Stimulated activated memory B cell treated with anti-CD40 and anti-IgM and Interleukin-4, amounts not matched to agents 10 μg/mL and 1 μg/mL and 100 μg/mL, for 72 hours (primary cell): ENCODE results near the gene RANBP17.

ENCODE experiments used
- ATAC-seq: fragments of 150-1000 bp; cut with Tn5 transposase; 2 replicates; pipeline ENCODE4 v1.10.0; 2021
- H3K27ac Mint-ChIP-seq: one replicate; pipeline ENCODE4 v1.8.0; 2022; ENCODE audit warnings: mild to moderate bottlenecking, mixed read lengths
- H3K27me3 Mint-ChIP-seq: one replicate; pipeline ENCODE4 v1.8.0; 2022; ENCODE audit warnings: mixed read lengths
- H3K36me3 Mint-ChIP-seq: one replicate; pipeline ENCODE4 v1.8.0; 2022; ENCODE audit warnings: mixed read lengths
- H3K4me1 Mint-ChIP-seq: one replicate; pipeline ENCODE4 v1.8.0; 2022; ENCODE audit warnings: mixed read lengths
- H3K4me3 Mint-ChIP-seq: one replicate; pipeline ENCODE4 v1.8.0; 2022; ENCODE audit warnings: mild to moderate bottlenecking, moderate library complexity, mixed read lengths
- H3K9me3 Mint-ChIP-seq: one replicate; pipeline ENCODE4 v1.8.0; 2022; ENCODE audit warnings: mixed read lengths

RANBP17 gene

GRCh38 chr5:171306781-171307591 is 445.2 kb downstream of the RANBP17 start:
- Mint-ChIP-seq H3K4me3 (no peak overlapping the region), H3K4me1 (peaks cover 9% of the 10 kb centered on the region), H3K9me3 (peaks cover 5% of the 10 kb centered on the region), H3K27ac (no peak overlapping the region), H3K36me3 (peaks cover 6% of the 10 kb centered on the region), H3K27me3 (peaks cover 91% of the 10 kb centered on the region)
- no peak for ATAC-seq

GRCh38 chr5:171307789-171308452 is 446.1 kb downstream of the RANBP17 start:
- peaks cover 89% of the 10 kb centered on the region for H3K27me3 Mint-ChIP-seq
- peaks cover 6% of the 10 kb centered on the region for H3K9me3 Mint-ChIP-seq
- no peak overlapping the region for H3K4me3 Mint-ChIP-seq
- peaks cover 15% of the 10 kb centered on the region for H3K4me1 Mint-ChIP-seq
- peaks cover 6% of the 10 kb centered on the region for H3K36me3 Mint-ChIP-seq
- ATAC-seq, result no peak
- no peak overlapping the region for H3K27ac Mint-ChIP-seq

- Mint-ChIP-seq H3K9me3 (peaks cover 9% of the 10 kb centered on the region), H3K27ac (no peak within 1 kb of the TSS), H3K27me3 (peaks cover 89% of the 10 kb centered on the region), H3K4me3 (peak within 1 kb of the TSS; percentile 34), H3K36me3 (peaks cover 6% of the 10 kb centered on the region), H3K4me1 (peaks cover 20% of the 10 kb centered on the region)
- no peak for ATAC-seq
Observed at GRCh38 chr5:171308453-171309275, 446.8 kb downstream of the RANBP17 start, which contains the start of gene TLX3. TLX3 (plus strand) TSS chr5:171309248; CDS start chr5:171309366, 118 bp downstream.

GRCh38 chr5:171309276-171310211 is 447.7 kb downstream of the RANBP17 start:
- Mint-ChIP-seq H3K27ac (no peak overlapping the region), H3K9me3 (peaks cover 9% of the 10 kb centered on the region), H3K27me3 (peaks cover 89% of the 10 kb centered on the region), H3K4me1 (peaks cover 20% of the 10 kb centered on the region), H3K36me3 (peaks cover 6% of the 10 kb centered on the region), H3K4me3 (peak overlapping the region; percentile 34)
- ATAC-seq, result no peak

GRCh38 chr5:171310212-171310818 is 448.5 kb downstream of the RANBP17 start:
- Mint-ChIP-seq H3K27ac (peak overlapping the region; percentile 55), H3K36me3 (peaks cover 6% of the 10 kb centered on the region), H3K4me3 (peak overlapping the region; percentile 64), H3K9me3 (peaks cover 9% of the 10 kb centered on the region), H3K27me3 (peaks cover 89% of the 10 kb centered on the region), H3K4me1 (peaks cover 20% of the 10 kb centered on the region)
- no peak for ATAC-seq

GRCh38 chr5:171310819-171311321 is 449.1 kb downstream of the RANBP17 start:
- Mint-ChIP-seq H3K27ac (peak overlapping the region; percentile 55), H3K36me3 (peaks cover 6% of the 10 kb centered on the region), H3K4me1 (peaks cover 20% of the 10 kb centered on the region), H3K27me3 (peaks cover 89% of the 10 kb centered on the region), H3K9me3 (peaks cover 9% of the 10 kb centered on the region), H3K4me3 (peak overlapping the region; percentile 64)
- ATAC-seq, result no peak

GRCh38 chr5:171311322-171312077 is 449.7 kb downstream of the RANBP17 start:
- Mint-ChIP-seq H3K4me3 (no peak overlapping the region), H3K9me3 (peaks cover 9% of the 10 kb centered on the region), H3K27ac (no peak overlapping the region), H3K36me3 (peaks cover 6% of the 10 kb centered on the region), H3K27me3 (peaks cover 89% of the 10 kb centered on the region), H3K4me1 (peaks cover 20% of the 10 kb centered on the region)
- ATAC-seq, result no peak

GRCh38 chr5:171312129-171312974 is 450.5 kb downstream of the RANBP17 start:
- peaks cover 89% of the 10 kb centered on the region for H3K27me3 Mint-ChIP-seq
- peak overlapping the region; percentile 29 for H3K4me3 Mint-ChIP-seq
- peaks cover 6% of the 10 kb centered on the region for H3K36me3 Mint-ChIP-seq
- no peak for ATAC-seq
- peaks cover 9% of the 10 kb centered on the region for H3K9me3 Mint-ChIP-seq
- no peak overlapping the region for H3K27ac Mint-ChIP-seq
- peaks cover 20% of the 10 kb centered on the region for H3K4me1 Mint-ChIP-seq

- Mint-ChIP-seq H3K36me3 (peaks cover 6% of the 10 kb centered on the region), H3K4me3 (no peak overlapping the region), H3K9me3 (peaks cover 9% of the 10 kb centered on the region), H3K27me3 (peaks cover 89% of the 10 kb centered on the region), H3K4me1 (peaks cover 26% of the 10 kb centered on the region), H3K27ac (no peak overlapping the region)
- ATAC-seq, result no peak
Observed at GRCh38 chr5:171313481-171314206, 451.8 kb downstream of the RANBP17 start.

- no peak overlapping the region for H3K4me3 Mint-ChIP-seq
- H3K27me3 Mint-ChIP-seq, result peaks cover 91% of the 10 kb centered on the region
- no peak overlapping the region for H3K27ac Mint-ChIP-seq
Observed at GRCh38 chr5:171314728-171315385, 453.0 kb downstream of the RANBP17 start.

GRCh38 chr5:171315386-171315891 is 453.6 kb downstream of the RANBP17 start:
- Mint-ChIP-seq H3K27me3 (peaks cover 91% of the 10 kb centered on the region), H3K27ac (no peak overlapping the region), H3K4me3 (no peak overlapping the region), H3K36me3 (peaks cover 5% of the 10 kb centered on the region), H3K9me3 (peaks cover 8% of the 10 kb centered on the region), H3K4me1 (peaks cover 23% of the 10 kb centered on the region)
- no peak for ATAC-seq

More at GRCh38 chr5:171314728-171315385, 453.0 kb downstream of the RANBP17 start:
- H3K4me1 Mint-ChIP-seq, result peaks cover 26% of the 10 kb centered on the region
- peaks cover 9% of the 10 kb centered on the region for H3K9me3 Mint-ChIP-seq
- ATAC-seq, result no peak
- H3K36me3 Mint-ChIP-seq, result peaks cover 6% of the 10 kb centered on the region
